K562 treated with DMSO at 1 percent for 4 hours (cell line): Measurements from ENCODE around the gene PLA2G5. TPM values are rescaled to one million over a fixed set of nuclear protein-coding genes. Genes with fewer than 3 reads are reported as not detected.

Experiments
- total RNA-seq: library from RNA; unstranded; fragments of 300-600 nt; gene quantifications from 2 replicates; pipeline ENCODE4 v1.2.3, GENCODE V29; 2022; ENCODE audit not compliant: insufficient read depth

The PLA2G5 gene, protein sequence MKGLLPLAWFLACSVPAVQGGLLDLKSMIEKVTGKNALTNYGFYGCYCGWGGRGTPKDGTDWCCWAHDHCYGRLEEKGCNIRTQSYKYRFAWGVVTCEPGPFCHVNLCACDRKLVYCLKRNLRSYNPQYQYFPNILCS
- total RNA-seq, result not detected in 2 replicates

GRCh38 chr1:20069874-20070273 lies at the start of gene PLA2G5:
Gene PLA2G5 (plus strand): TSS chr1:20070194. CDS start chr1:20084831, 14,637 bp downstream.

GRCh38 chr1:20119347-20119746 lies 49.4 kb downstream of the PLA2G5 start, which contains the start of gene PLA2G2D:
Gene PLA2G2D (minus strand): TSS chr1:20119536. CDS start chr1:20119498, 38 bp downstream.

DNA sequence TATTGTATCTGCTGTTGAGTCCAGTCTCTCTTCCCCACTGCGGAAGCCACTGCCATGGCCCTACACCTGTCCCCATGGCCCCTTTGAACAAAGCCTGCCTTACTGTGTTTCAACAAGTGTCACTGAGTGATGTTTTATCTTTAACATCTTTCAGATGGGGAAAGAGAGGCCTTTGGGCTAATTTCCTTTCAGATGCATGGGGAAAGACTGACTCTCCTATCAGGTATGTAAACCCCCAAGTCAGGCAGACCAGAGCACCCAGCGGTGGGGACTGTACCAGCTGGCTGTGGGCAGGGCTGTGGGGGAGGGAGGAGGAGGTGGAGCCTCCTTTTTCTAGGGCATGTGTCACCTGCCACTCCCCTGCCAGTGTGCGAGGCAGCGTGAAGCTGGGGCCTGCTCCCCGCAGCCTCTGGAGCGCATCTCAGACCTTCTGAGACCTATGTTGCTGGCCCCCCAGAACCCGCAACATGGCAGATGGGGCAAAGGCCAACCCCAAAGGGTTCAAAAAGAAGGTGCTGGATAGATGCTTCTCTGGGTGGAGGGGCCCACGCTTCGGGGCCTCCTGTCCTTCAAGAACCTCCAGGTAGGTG lies 69.1 kb downstream of the PLA2G5 start, which contains the start of gene PLA2G2F:
TSS of gene PLA2G2F (plus strand) at position 363 of the 590 bp plus-strand sequence. CDS start at position 468, 105 bp downstream.

Other genes with a start within 250 kb of the PLA2G5 start
- gene OTUD3, start 187.8 kb upstream of the PLA2G5 start, total RNA-seq, result 4.3 and 6.6 TPM in 2 replicates
- gene PLA2G2E, start 146.6 kb upstream of the PLA2G5 start, total RNA-seq, result not detected in 2 replicates
- gene PLA2G2A, start 90.6 kb upstream of the PLA2G5 start, total RNA-seq, result not detected in 2 replicates
- not detected in 2 replicates for gene PLA2G2D, start 49.3 kb downstream of the PLA2G5 start, total RNA-seq
- not detected in 2 replicates for gene PLA2G2F, start 69.1 kb downstream of the PLA2G5 start, total RNA-seq
- 3.1 and 4.3 TPM in 2 replicates for gene UBXN10, start 115.9 kb downstream of the PLA2G5 start, total RNA-seq
- 0.61 and 0.82 TPM in 2 replicates for gene PLA2G2C, start 116.3 kb downstream of the PLA2G5 start, total RNA-seq
- not detected in 2 replicates for gene VWA5B1, start 220.7 kb downstream of the PLA2G5 start, total RNA-seq